OCI-LY3 (cell line): ENCODE data around the gene LGR4.

Experiments
- H2AFZ ChIP-seq: fragments of 200-600, 300-600 bp; shearing (Covaris generic); 2 replicates; pipeline ENCODE4 v1.6.0; 2014; ENCODE audit warnings: antibody characterized with exemption, low read depth, low read length
- H3K27ac ChIP-seq: fragments of 200-600, 300-600 bp; sonication (generic); 2 replicates; pipeline ENCODE4 v1.5.1; 2014; ENCODE audit warnings: mild to moderate bottlenecking, low read length, moderate library complexity, mixed read lengths
- H3K27me3 ChIP-seq: fragments of 200-600, 300-600 bp; sonication (generic); 2 replicates; pipeline ENCODE4 v1.6.1; 2014; ENCODE audit warnings: low read depth, low read length, mixed read lengths
- H3K36me3 ChIP-seq: fragments of 200-600, 300-600 bp; sonication (generic); replicated peaks from 2 replicates; pipeline ENCODE3; 2014; ENCODE audit warnings: low read depth, low read length, mixed read lengths
- H3K4me1 ChIP-seq: fragments of 300-600, 200-600 bp; sonication (generic); 2 replicates; pipeline ENCODE4 v1.6.1; 2014; ENCODE audit warnings: low read length, mixed read lengths
- H3K4me2 ChIP-seq: fragments of 200-600, 300-600 bp; sonication (generic); 2 replicates; pipeline ENCODE4 v1.6.1; 2014; ENCODE audit warnings: low read length, mixed read lengths
- H3K4me3 ChIP-seq: fragments of 300-600, 200-600 bp; sonication (generic); 2 replicates; pipeline ENCODE4 v1.5.1; 2014; ENCODE audit warnings: antibody characterized with exemption, mild to moderate bottlenecking, low read length, moderate library complexity
- H3K79me2 ChIP-seq: fragments of 300-600, 200-600 bp; shearing (Covaris generic); 2 replicates; pipeline ENCODE4 v1.6.1; 2014; ENCODE audit warnings: mild to moderate bottlenecking, low read length, mixed read lengths
- H3K9ac ChIP-seq: fragments of 300-600, 200-600 bp; shearing (Covaris generic); 2 replicates; pipeline ENCODE4 v1.6.0; 2014; ENCODE audit warnings: mild to moderate bottlenecking, low read length, moderate library complexity
- H3K9me3 ChIP-seq: fragments of 200-600, 300-600 bp; shearing (Covaris generic); 2 replicates; pipeline ENCODE4 v1.6.1; 2014; ENCODE audit warnings: low read length, mixed read lengths; ENCODE audit not compliant: insufficient read depth
- H4K20me1 ChIP-seq: fragments of 200-600, 300-600 bp; sonication (generic); 2 replicates; pipeline ENCODE4 v1.6.1; 2016; ENCODE audit warnings: low read length, mixed read lengths; ENCODE audit not compliant: insufficient read depth
- CTCF ChIP-seq: fragments of 200-600, 300-600 bp; sonication (generic); IDR thresholded peaks from 2 replicates; pipeline ENCODE4 v1.5.1; 2014; ENCODE audit warnings: antibody characterized with exemption, low read length, low read depth
- EZH2phosphoT487 ChIP-seq: fragments of 200-600 bp; shearing (Covaris generic); IDR thresholded peaks from 2 replicates; pipeline ENCODE4 v1.6.1; 2018; ENCODE audit warnings: antibody characterized with exemption, mixed run types, low read depth

LGR4 gene

DNA sequence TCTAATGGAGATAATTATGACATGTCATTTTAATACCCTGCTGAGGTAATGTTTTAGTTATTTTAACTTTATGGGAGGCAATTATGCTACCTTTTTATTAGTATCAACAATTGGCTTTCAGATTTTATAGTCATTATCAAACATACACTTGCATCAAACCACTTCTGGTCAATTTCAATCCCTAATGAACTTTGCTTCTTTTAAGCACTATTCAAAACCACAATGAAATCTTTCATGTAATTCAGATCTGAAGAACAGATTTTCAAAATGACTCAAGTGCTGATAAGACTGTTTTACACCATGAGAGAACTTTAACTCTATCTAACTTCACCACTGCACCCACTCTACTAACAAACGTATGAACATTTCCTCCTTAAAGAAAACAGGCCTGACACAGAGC, 83.7 kb downstream of the LGR4 start:
- H3K79me2 ChIP-seq: no peaks in the 10 kb centered on the region
- no peak overlapping the region for H3K4me2 ChIP-seq
- no peaks in the 10 kb centered on the region for H4K20me1 ChIP-seq
- no peak overlapping the region for H2AFZ ChIP-seq
- no peak overlapping the region for H3K4me3 ChIP-seq
- H3K27me3 ChIP-seq: no peaks in the 10 kb centered on the region
- TF ChIP-seq CTCF: no peak
- no peak for TF ChIP-seq EZH2phosphoT487
- peaks cover 5% of the 10 kb centered on the region; the same call in 1 of the 2 replicates for H3K4me1 ChIP-seq
- H3K9ac ChIP-seq: no peak overlapping the region
- H3K36me3 ChIP-seq: no peaks in the 10 kb centered on the region
- no peaks in the 10 kb centered on the region for H3K9me3 ChIP-seq
- no peak overlapping the region for H3K27ac ChIP-seq

DNA sequence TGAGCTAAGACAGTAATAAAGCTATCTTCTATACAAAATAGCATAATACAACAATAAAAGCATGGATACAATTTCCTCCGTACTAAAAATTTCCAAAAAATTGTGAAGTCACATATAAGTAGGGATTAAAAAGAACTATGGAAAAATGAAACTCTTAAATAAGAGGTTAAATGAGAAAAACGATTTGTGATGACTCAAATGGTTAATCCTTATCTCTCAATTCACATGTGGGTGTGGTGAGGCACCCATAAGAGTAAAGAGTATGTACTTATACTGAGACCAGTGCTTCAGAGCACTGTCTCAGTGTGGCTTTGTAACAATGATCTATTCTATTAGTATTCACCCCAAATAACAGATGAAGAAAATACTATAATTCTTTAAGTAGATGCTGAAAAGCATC, 84.6 kb downstream of the LGR4 start:
- H3K4me1 ChIP-seq: peaks cover 5% of the 10 kb centered on the region; the same call in 1 of the 2 replicates
- no peak overlapping the region for H3K9ac ChIP-seq
- H3K27me3 ChIP-seq: no peaks in the 10 kb centered on the region
- H3K4me2 ChIP-seq: no peak overlapping the region
- no peaks in the 10 kb centered on the region for H4K20me1 ChIP-seq
- H3K36me3 ChIP-seq: no peaks in the 10 kb centered on the region
- no peak overlapping the region for H3K4me3 ChIP-seq
- H3K79me2 ChIP-seq: no peaks in the 10 kb centered on the region
- no peaks in the 10 kb centered on the region for H3K9me3 ChIP-seq
- H3K27ac ChIP-seq: no peak overlapping the region
- no peak overlapping the region for H2AFZ ChIP-seq
- no peak for TF ChIP-seq EZH2phosphoT487
- no peak for TF ChIP-seq CTCF

GRCh38 chr11:27387362-27387761, 85.2 kb downstream of the LGR4 start:
- H2AFZ ChIP-seq: no peak overlapping the region
- H3K36me3 ChIP-seq: no peaks in the 10 kb centered on the region
- no peak overlapping the region for H3K4me3 ChIP-seq
- no peaks in the 10 kb centered on the region for H3K9me3 ChIP-seq
- H3K27ac ChIP-seq: no peak overlapping the region
- TF ChIP-seq CTCF (no peak), EZH2phosphoT487 (no peak)
- no peak overlapping the region for H3K4me2 ChIP-seq
- no peak overlapping the region for H3K9ac ChIP-seq
- H3K4me1 ChIP-seq: peaks cover 5% of the 10 kb centered on the region; the same call in 1 of the 2 replicates
- no peaks in the 10 kb centered on the region for H3K27me3 ChIP-seq
- H4K20me1 ChIP-seq: no peaks in the 10 kb centered on the region
- H3K79me2 ChIP-seq: no peaks in the 10 kb centered on the region

DNA sequence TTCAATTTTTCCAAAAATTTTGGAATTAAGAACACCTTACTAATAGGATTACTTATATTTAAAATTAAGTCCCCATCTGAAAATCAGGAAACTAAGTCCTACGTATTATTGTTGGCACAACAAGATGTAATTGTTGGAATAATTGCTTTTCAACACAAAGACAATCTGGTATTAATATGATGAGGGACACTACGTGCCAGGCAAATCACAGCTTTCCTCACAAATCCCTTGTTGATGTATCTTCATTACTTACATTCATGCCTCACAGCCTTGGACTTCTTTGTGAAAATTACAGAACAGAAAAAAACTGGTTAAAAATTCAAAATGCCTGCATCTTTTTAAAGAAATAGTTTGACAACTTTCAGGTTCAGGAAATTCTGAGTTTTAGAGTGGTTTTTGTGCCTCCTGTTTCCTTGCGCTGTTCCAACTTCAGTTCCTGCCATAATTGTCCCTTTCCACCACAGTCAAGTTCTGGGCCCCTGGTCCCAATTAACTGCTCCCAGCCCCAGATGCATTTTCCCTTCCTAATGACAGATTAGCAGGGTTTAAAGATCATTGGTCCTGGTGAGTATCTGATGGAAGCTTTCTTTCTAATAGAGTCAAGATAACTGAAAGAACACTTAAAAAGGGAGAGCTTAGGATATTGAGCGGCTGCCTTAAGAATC, 86.3 kb downstream of the LGR4 start:
- Histone ChIP-seq H3K27me3 (no peaks in the 10 kb centered on the region), H3K4me2 (no peak overlapping the region), H3K27ac (no peak overlapping the region), H3K9me3 (no peaks in the 10 kb centered on the region), H3K4me3 (no peak overlapping the region), H4K20me1 (no peaks in the 10 kb centered on the region), H3K36me3 (no peaks in the 10 kb centered on the region), H2AFZ (no peak overlapping the region), H3K9ac (no peak overlapping the region), H3K79me2 (no peaks in the 10 kb centered on the region), H3K4me1 (peaks cover 5% of the 10 kb centered on the region; the same call in 1 of the 2 replicates)
- TF ChIP-seq EZH2phosphoT487 (no peak), CTCF (no peak)
